ENCODE measurements around the gene RRP9.

DNA sequence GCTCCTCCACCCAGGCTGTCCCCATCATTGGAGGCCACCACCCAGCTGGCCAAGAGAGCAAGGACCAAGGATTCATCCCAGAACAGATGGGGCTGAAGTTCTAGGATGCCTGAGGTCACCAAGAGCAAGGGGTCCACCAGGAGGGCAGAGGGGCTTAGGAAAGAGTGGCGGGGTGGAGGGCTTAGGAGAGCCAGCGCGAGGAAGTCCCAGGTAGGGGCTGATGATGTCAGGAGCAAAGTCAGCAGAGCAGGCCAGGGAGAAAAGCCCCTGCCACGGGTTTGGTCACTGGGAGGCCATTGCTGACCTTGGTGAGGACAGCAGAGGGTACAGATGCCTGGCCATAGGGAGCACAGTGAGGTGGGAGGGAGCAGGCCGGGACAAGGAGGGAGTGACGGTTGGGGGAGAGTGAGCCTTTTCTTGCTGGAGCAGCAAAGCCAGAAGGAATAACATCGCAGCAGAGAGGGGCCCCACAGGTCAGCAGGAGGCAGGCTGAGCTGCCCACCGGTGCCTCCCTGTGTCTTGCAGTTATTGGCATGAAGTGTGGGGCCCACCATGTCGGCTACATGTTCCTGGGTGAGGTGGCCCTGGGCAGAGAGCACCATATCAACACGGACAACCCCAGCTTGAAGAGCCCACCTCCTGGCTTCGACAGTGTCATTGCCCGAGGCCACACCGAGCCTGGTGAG, 5.7 kb upstream of the RRP9 start:
- TF ChIP-seq, protein P1, sequence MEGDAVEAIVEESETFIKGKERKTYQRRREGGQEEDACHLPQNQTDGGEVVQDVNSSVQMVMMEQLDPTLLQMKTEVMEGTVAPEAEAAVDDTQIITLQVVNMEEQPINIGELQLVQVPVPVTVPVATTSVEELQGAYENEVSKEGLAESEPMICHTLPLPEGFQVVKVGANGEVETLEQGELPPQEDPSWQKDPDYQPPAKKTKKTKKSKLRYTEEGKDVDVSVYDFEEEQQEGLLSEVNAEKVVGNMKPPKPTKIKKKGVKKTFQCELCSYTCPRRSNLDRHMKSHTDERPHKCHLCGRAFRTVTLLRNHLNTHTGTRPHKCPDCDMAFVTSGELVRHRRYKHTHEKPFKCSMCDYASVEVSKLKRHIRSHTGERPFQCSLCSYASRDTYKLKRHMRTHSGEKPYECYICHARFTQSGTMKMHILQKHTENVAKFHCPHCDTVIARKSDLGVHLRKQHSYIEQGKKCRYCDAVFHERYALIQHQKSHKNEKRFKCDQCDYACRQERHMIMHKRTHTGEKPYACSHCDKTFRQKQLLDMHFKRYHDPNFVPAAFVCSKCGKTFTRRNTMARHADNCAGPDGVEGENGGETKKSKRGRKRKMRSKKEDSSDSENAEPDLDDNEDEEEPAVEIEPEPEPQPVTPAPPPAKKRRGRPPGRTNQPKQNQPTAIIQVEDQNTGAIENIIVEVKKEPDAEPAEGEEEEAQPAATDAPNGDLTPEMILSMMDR (IDR thresholded peaks at IDR 0.05), result no peak
- no peak for TF ChIP-seq POLR2A (IDR thresholded peaks at IDR 0.05)

Measured in prostate gland (tissue), 2 donors.